Measurements from ENCODE around the gene CLOCK. TPM values are rescaled to one million over a fixed set of nuclear protein-coding genes. Genes with fewer than 3 reads are reported as not detected.

Gene CLOCK
- total RNA-seq, 2 experiments from 2014 or later = 1.9 to 9.0 TPM

GRCh38 chr4:55517526-55518229 lies 29.0 kb downstream of the CLOCK start:
- no peak overlapping the region for H3K4me3 ChIP-seq (ENCODE audit: low read depth, low read length, poor library complexity, severe bottlenecking)
- no peaks in the 10 kb centered on the region for H3K9me2 ChIP-seq (ENCODE audit: insufficient read depth, low read length)
- DNase-seq (ENCODE audit: low spot score) = no peak
- intact Hi-C loops (cut with micrococcal nuclease; ENCODE audit: unreplicated experiment) = no loop called here
- no peaks in the 10 kb centered on the region for H3K4me1 ChIP-seq (ENCODE audit: insufficient read depth, low read length, poor library complexity, severe bottlenecking)
- no peak overlapping the region for H3K27ac ChIP-seq (ENCODE audit: low read depth, low read length, poor library complexity, severe bottlenecking)
- H3K36me3 ChIP-seq (ENCODE audit: insufficient read depth, low read length) = no peaks in the 10 kb centered on the region
- H2AFZ ChIP-seq (ENCODE audit: low read length) = no peak overlapping the region
- no peaks in the 10 kb centered on the region for H4K20me1 ChIP-seq (ENCODE audit: insufficient read depth, low read length)
- ChIA-PET CTCF (ENCODE audit: unreplicated experiment) (no interaction called here), POLR2A (interaction anchor here (0.9 kb wide), 1 partner anchor 8 kb away, joined by 3 read pairs; no protein-coding TSS in a partner anchor)
- no peaks in the 10 kb centered on the region for H3K9me3 ChIP-seq (ENCODE audit: low read length)
- no peak for TF ChIP-seq CTCF (conservative IDR thresholded peaks at IDR 0.05; ENCODE audit: low read length)
- TF ChIP-seq EZH2phosphoT487 (IDR thresholded peaks at IDR 0.05; ENCODE audit: borderline replicate concordance, low read depth, low read length) = no peak
- no TSS peak for BruUV-seq (replicated peaks)
- no peaks in the 10 kb centered on the region for H3K79me2 ChIP-seq (ENCODE audit: insufficient read depth, low read depth, low read length)
- no peak overlapping the region for H3K4me2 ChIP-seq (ENCODE audit: low read length)

GRCh38 chr4:55512922-55513571 lies 33.7 kb downstream of the CLOCK start:
- intact Hi-C loops (cut with micrococcal nuclease; ENCODE audit: unreplicated experiment) = no loop called here
- Histone ChIP-seq H2AFZ (ENCODE audit: low read length) (no peak overlapping the region), H3K9me2 (ENCODE audit: insufficient read depth, low read length) (no peaks in the 10 kb centered on the region), H3K4me3 (ENCODE audit: low read depth, low read length, poor library complexity, severe bottlenecking) (no peak overlapping the region), H4K20me1 (ENCODE audit: insufficient read depth, low read length) (no peaks in the 10 kb centered on the region), H3K27ac (ENCODE audit: low read depth, low read length, poor library complexity, severe bottlenecking) (no peak overlapping the region), H3K79me2 (ENCODE audit: insufficient read depth, low read depth, low read length) (no peaks in the 10 kb centered on the region), H3K9me3 (ENCODE audit: low read length) (no peaks in the 10 kb centered on the region), H3K36me3 (ENCODE audit: insufficient read depth, low read length) (no peaks in the 10 kb centered on the region), H3K4me1 (ENCODE audit: insufficient read depth, low read length, poor library complexity, severe bottlenecking) (no peaks in the 10 kb centered on the region), H3K4me2 (ENCODE audit: low read length) (no peak overlapping the region)
- TF ChIP-seq CTCF (conservative IDR thresholded peaks at IDR 0.05; ENCODE audit: low read length) = no peak
- TF ChIP-seq EZH2phosphoT487 (IDR thresholded peaks at IDR 0.05; ENCODE audit: borderline replicate concordance, low read depth, low read length) = no peak
- POLR2A ChIA-PET = no interaction called here
- BruUV-seq (replicated peaks) = no TSS peak
- CTCF ChIA-PET (ENCODE audit: unreplicated experiment) = no interaction called here
- DNase-seq (ENCODE audit: low spot score) = no peak

- Histone ChIP-seq H3K27ac (ENCODE audit: low read depth, low read length, poor library complexity, severe bottlenecking) (no peak overlapping the region), H3K36me3 (ENCODE audit: insufficient read depth, low read length) (no peaks in the 10 kb centered on the region), H2AFZ (ENCODE audit: low read length) (no peak overlapping the region), H3K79me2 (ENCODE audit: insufficient read depth, low read depth, low read length) (no peaks in the 10 kb centered on the region), H3K4me3 (ENCODE audit: low read depth, low read length, poor library complexity, severe bottlenecking) (no peak overlapping the region), H3K9me2 (ENCODE audit: insufficient read depth, low read length) (no peaks in the 10 kb centered on the region), H3K4me1 (ENCODE audit: insufficient read depth, low read length, poor library complexity, severe bottlenecking) (no peaks in the 10 kb centered on the region), H3K4me2 (ENCODE audit: low read length) (no peak overlapping the region), H4K20me1 (ENCODE audit: insufficient read depth, low read length) (no peaks in the 10 kb centered on the region), H3K9me3 (ENCODE audit: low read length) (no peaks in the 10 kb centered on the region)
- TF ChIP-seq EZH2phosphoT487 (IDR thresholded peaks at IDR 0.05; ENCODE audit: borderline replicate concordance, low read depth, low read length) = no peak
- no peak for TF ChIP-seq CTCF (conservative IDR thresholded peaks at IDR 0.05; ENCODE audit: low read length)
- POLR2A ChIA-PET = no interaction called here
- DNase-seq (ENCODE audit: low spot score) = no peak
- intact Hi-C loops (cut with micrococcal nuclease; ENCODE audit: unreplicated experiment) = no loop called here
- BruUV-seq (replicated peaks) = no TSS peak
- CTCF ChIA-PET (ENCODE audit: unreplicated experiment) = no interaction called here
These were observed 34.6 kb downstream of the CLOCK start for GRCh38 chr4:55512077-55512476.

Measured in OCI-LY7 (cell line).